NOMO-1 treated with DMSO at 0.1 percent for 48 hours (cell line): Measurements from ENCODE around the gene JSRP1.
"Not testable (repeated sequence)": the region's sequence is repeated elsewhere in the genome, so short reads cannot be mapped to it uniquely, and the experiment has no call there.

Experiments
- DNase-seq: peaks from one replicate; lab custom pipeline; 2025; ENCODE audit not compliant: unreplicated experiment; lab: John Stamatoyannopoulos, UW

JSRP1 gene

GRCh38 chr19:2282062-2282861 is 26.0 kb upstream of the JSRP1 start, which contains the start of gene PEAK3:
Gene PEAK3, minus strand, starts transcription at chr19:2282175. Its CDS starts 1,244 bp downstream, at chr19:2280931.
- DNase-seq = peak; percentile 66

DNA sequence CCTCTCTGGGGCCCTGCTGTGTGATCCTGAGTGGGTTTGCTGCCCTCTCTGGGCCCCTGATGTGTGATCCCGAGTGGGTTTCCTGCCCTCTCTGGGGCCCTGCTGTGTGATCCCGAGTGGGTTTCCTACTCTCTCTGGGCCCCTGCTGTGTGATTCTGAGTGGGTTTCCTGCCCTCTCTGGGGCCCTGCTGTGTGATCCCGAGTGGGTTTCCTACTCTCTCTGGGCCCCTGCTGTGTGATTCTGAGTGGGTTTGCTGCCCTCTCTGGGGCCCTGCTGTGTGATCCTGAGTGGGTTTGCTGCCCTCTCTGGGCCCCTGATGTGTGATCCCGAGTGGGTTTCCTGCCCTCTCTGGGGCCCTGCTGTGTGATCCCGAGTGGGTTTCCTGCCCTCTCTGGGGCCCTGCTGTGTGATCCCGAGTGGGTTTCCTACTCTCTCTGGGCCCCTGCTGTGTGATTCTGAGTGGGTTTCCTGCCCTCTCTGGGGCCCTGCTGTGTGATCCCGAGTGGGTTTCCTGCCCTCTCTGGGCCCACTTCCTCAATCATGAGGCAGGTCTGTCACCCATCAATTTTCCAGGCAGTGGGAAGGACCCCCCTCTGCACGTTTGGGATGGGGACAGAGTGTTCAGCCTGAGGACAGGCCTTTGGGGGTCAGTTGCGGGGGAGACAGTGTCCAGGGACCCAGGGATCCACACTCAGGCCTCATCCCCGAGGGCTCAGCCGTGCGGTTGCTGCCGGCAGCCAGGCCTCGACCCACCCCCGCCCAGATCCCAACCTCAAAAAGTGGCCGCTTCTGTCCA is 25.2 kb upstream of the JSRP1 start:
- not testable (repeated sequence) for DNase-seq

DNA sequence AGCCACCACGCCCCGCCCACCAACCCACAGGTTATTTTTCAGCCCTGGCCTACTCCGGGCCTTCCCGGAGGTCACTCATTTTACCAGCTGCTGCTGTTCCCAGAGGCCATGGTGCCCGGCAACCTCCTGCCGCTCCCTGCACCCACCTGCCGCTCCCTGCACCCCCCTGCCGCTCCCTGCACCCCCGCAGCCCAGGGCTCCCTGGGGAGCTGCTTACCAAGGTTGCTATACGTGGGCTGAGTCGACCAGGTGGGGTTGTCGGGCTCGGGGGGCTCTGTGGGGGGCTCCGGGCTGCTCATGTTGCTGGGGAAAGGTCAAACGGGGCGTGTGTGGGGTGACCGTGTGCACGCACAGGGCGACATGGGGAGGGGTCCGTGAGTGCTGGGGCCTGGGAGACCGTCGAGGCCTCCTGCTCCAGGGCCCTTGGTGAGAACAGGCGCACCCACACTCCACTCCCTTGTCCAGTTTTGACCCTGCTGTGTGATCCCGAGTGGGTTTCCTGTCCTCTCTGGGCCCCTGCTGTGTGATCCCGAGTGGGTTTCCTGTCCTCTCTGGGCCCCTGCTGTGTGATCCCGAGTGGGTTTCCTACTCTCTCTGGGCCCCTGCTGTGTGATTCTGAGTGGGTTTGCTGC is 24.5 kb upstream of the JSRP1 start:
- DNase-seq = no peak

DNA sequence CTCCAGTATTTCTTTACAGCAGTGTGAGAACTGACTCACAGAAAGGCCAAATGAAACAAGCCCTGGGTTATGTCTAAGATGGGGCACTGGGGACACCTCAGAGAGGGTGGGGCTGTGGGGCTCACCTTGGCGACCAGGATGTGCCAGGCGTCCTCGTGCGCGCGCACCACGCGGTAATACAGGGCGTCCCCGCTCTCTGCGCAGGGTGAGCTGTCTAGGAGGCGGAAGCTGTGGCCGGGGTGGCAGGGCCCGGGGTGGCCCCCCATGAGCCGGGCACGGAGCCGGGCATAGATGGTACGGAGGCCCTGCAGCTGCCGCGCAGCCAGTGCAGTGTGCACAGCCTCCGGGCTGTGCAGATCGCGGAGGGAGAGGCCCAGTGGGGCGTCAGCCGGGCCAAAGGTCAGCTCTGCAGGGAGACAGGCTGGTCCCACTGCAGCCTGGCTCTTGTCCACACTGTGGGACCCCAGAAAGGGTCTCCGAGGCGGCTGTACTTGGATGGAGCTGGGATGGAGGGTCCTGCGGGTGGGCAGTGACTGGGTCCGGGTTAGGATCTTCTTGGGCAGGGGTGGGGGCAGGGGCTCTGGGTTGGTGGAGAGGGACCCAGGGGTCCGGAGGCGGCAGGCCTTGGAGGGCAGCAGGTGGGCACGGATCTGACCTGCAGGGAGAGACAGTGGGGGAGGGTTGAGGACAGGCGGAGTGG is 22.4 kb upstream of the JSRP1 start:
- DNase-seq = no peak

DNA sequence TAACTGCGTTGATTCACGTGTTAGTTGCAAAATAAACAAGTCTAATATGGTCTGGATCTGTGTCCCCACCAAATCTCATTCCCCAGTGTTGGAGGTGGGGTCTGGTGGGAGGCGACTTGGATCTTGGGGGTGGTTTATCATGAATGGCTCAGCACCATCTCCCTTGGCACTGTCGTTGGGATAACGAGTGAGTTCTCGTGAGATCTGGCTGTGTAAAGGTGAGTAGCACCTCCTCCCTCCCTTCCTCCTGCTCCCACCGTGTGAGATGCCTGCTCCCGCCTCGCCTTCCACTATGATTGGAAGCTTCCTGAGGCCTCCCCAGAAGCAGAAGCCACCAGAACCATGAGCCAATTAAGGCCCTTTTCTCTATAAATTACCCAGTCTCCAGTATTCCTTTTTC is 20.9 kb upstream of the JSRP1 start:
- DNase-seq = no peak

DNA sequence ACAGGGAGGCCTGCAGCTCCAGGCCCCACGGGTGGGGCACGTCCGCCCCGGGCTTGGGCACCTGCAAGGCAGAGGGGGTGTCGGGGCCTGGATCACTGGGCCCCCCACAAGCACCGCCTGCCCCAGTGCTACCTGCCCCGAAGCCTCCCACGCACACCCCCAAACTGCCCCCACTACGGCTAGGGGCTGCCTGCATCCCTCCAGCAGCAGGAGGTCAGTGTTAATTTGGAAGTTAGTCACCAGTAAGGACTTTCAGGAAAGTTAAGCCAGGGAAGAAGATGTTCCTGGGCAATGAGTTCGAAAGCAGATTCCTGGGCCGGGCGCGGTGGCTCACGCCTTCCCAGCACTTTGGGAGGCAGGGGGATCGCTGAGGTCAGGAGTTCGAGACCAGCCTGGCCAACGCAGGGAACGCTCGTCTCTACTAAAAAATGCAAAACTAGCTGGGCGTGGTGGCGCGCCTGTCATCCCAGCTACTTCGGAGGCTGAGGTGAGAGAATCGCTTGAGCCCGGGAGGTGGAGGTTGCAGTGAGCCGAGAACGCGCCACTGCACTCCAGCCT is 20.3 kb upstream of the JSRP1 start:
- no peak for DNase-seq

DNA sequence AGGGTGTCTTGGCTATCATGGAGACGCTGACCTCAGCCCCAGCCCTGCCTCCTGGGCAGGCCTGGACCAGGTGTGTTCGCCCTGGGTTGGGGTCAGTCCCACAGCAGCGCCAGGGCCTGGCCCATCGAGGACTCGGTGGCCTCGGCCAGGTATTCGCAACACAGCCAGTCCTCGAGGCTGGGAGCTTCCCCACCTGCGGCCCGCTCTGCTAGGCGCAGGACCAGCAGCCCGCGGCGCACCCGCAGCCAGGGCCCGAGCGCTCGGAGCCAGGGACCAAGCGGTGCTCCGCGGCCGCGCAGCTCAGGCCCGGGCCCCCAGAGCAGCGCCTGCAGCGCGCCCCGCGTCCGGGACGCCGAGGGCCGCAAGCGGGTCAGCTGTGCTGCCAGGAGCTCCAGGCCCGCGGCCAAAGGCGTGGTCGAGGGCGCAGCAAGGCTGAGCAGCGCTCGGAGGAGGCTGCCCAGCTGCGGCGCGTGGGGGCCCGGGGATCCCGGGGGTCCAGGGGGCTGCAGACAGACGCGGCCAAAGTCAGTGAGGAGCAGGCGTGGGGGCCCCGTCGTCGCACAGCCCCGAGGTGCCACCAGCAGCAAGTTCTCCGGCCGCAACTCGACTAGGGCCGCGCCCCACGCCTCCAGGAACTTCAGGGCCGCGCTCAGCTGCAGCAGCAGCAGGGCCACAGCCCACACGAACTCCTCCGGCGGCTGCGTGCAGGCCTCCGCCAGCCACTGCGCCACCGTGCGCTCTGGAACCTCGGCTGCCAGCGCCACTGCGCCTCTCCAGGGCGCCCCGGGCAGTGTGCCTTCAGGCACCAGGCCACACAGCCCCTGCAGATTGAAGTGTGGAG is 19.6 kb upstream of the JSRP1 start:
- no peak for DNase-seq

DNA sequence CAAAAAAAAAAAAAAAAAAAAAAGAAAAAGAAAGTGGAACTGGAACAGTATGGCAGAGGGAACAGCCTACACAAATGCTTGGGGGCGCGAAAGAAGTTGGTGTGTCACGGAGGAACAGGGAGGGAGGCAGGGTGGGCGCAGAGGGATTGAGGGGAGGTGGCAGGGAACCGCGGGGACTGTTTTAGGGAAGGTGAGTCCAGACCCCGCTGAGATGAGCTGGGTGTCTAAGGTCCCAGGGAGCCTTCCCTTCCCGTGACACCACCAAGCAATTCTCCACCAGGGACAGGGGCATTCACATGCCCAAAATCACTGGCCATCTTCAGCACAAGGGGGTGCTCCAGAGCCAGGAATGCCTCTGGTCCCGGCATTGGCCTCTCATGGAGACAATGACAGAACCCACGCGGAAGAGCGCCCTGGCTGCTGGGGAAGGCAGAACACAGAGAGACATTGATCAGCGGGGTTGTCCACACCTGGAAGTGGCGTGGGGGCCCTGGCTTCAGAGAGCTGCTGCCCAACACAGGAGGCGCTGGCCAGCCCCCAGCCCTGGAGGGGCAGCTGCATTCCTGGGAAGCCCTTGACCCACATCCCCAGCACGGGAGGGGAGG is 18.8 kb upstream of the JSRP1 start:
- peak; percentile 70 for DNase-seq

DNA sequence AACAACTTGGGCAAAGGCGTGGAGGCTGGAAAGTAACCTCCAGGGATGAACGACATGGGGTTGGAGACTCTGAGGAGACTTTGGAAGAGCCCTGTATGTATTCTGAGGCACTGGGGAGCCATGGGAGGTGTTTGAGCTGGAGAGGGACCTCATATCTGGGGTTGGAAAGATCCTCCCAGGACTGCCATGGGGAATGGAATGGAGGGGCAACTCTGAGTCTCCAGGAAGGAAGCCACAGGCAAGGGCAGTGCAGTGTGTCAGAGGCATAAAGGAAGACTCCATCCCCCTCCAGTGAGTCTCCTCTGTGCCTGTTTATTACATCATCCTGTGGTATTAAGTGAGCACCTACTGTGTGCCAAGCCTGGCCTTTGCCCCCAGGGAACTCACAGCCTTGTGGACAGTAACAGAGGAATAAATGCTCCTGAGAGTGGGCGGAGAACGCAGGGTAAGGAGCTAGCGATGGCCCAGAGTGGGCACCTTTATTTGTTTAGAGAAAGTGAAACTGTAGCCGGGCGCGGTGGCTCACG is 18.0 kb upstream of the JSRP1 start:
- DNase-seq = no peak

DNA sequence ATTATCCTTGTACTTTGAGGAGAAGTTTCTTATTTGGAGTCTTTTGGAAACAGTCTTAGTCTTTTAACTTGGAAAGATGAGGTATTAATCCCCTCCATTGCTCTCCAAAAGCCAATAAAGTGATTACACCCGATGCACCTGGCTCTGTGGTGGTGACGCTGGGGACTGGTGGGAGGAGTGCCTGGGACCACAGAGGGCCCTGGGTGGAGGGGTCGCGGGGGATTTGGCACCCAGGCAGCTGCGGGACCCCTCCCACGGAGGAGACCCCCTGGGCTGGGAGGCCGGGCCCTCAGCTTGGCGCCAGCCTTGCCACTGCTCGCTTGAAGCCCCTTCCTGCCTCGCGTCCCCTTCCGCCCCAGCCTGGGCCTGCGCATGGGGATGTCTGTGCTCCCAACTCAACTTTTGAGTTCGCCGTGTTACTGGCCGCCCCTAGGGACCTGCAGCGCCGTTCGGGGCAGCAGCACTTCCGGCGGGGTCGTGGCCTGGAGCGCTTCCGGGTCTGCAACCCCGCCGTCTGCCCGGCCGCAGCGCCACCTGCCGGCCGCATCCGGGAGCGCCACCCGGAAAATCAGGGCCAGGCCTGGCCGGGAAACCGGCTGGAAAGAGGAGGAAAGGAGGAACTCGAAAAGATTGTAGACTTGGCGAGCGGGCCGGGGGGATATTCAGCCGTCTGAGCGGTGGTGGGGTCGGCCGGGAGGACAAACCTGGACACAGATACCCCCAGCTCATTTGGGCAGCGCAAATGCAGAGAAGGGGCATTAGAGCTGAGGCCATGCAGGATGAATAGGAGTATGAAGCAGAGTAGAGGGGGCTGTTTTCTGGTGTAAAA is 17.4 kb upstream of the JSRP1 start:
- DNase-seq = peak; percentile 77

- peak; percentile 27 for DNase-seq
Measured at GRCh38 chr19:2271234-2272103, 15.3 kb upstream of the JSRP1 start.

- peak; percentile 98 for DNase-seq
Measured at GRCh38 chr19:2270423-2271233, 14.4 kb upstream of the JSRP1 start.

DNA sequence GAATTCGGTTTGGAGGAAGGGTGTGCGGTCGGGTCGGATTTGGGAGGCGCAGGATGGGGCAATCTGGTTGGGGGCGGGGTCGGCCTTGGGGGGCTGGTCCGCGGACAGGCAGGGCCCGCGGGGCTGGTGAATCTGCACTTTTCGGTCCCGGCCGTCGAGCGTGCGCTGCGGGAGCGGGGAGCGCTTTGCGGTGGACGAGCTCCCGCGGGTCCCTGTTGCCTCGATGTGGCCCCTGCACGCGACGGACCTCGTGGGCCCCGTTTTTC is 13.9 kb upstream of the JSRP1 start:
- DNase-seq = no peak

DNA sequence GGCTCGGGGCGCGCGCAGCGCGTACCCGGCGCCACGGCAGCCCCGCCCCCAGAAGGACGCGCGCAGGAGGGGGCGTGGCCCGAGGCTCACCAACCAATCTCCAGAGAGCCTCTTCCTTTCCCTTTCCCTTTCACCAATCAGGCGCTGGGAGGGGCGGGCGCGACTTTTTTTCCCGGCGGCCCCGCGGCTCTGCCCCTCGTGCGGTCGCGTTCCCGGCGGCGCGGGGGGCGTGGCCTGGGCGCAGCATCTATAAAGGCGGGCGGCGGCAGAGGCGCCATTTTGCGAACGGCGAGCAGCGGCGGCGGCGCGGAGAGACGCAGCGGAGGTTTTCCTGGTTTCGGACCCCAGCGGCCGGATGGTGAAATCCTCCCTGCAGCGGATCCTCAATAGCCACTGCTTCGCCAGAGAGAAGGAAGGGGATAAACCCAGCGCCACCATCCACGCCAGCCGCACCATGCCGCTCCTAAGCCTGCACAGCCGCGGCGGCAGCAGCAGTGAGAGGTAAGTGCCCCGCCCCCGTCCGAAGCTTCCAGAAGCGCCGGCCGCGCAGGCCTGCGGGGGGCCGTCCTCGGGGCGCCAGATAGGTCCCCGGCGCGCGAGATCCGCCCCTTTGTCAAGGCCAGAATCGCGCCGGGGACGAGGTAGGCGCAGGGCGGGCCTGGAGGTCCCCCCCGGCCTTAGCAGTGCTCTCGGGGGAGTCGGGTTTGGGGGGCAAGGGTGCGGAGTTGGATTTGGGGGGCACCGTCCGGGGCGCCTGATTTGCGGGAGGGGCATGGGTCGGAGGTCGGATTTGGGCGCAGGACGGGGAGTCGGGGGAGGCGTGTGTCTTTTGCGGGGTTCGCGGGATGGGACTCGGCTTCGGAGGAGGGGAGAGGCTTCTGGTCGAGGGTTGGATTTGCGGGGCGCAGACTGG is 13.3 kb upstream of the JSRP1 start:
- DNase-seq = peak; percentile 93

DNA sequence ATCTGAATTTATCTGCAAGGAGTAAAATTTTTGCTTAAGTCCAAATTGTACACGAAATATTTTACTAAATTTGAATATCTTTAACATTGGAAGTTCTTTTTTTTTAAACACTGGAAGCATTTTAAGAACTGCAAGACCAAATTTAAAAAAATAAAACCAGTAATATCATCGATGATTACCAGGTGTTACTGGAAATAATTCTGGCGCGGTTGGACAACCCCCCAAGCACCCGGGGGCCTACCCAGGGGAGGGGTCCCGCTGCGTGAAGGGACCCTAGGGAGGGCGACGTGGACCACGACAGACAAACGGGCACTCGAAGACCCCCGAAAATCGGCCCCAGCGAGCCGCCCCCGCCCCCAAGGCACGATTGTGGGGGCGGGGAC is 12.6 kb upstream of the JSRP1 start:
- no peak for DNase-seq

DNA sequence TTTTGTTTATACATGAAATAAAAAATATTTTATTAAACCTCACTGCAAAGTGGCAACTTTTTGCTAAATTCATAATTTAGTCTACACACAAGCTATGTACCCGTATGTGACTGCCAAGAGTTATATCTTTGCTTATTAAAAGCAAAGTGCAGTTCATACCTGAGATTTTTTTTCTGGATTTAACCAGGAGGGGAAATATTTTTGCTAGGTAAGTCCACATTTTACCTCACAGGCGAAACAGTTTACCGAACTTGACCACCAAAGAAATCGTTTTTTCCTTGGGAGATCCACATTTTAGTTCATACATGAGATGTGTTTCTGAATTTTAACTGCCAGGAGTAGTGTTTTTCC is 12.2 kb upstream of the JSRP1 start:
- DNase-seq = no peak
